Left forelimb (tissue), 1 donor: ENCODE data around the gene UST.
"Not testable (repeated sequence)": the region's sequence is repeated elsewhere in the genome, so short reads cannot be mapped to it uniquely, and the experiment has no call there.

Experiments used
- DNase-seq: peaks from one replicate; pipeline ENCODE4 v3.0.0-alpha.2; 2018; ENCODE audit warnings: low spot score

The UST gene

GRCh38 chr6:148836751-148837150, 89.9 kb downstream of the UST start:
- DNase-seq, result no peak

- DNase-seq, result no peak
Observed at GRCh38 chr6:148837941-148838340, 91.1 kb downstream of the UST start.

- DNase-seq, result no peak
Observed at GRCh38 chr6:148839044-148839443, 92.2 kb downstream of the UST start.

GRCh38 chr6:148840256-148840655, 93.4 kb downstream of the UST start:
- no peak for DNase-seq

- DNase-seq, result no peak
Observed at GRCh38 chr6:148842296-148843019, 95.6 kb downstream of the UST start.

GRCh38 chr6:148845464-148845863, 98.6 kb downstream of the UST start:
- no peak for DNase-seq

GRCh38 chr6:148846778-148847761, 100.2 kb downstream of the UST start:
- DNase-seq, result no peak

GRCh38 chr6:148848915-148849314, 102.1 kb downstream of the UST start:
- no peak for DNase-seq

GRCh38 chr6:148849449-148849848, 102.6 kb downstream of the UST start:
- DNase-seq, result not testable (repeated sequence)

- no peak for DNase-seq
Observed at GRCh38 chr6:148850964-148851363, 104.1 kb downstream of the UST start.

- DNase-seq, result no peak
Observed at GRCh38 chr6:148851683-148852556, 105.1 kb downstream of the UST start.

GRCh38 chr6:148852688-148853087, 105.9 kb downstream of the UST start:
- no peak for DNase-seq

- DNase-seq, result not testable (repeated sequence)
Observed at GRCh38 chr6:148853113-148853512, 106.3 kb downstream of the UST start.

GRCh38 chr6:148854096-148854495, 107.3 kb downstream of the UST start:
- no peak for DNase-seq

- no peak for DNase-seq
Observed at GRCh38 chr6:148854992-148855391, 108.2 kb downstream of the UST start.

GRCh38 chr6:148855744-148856143, 108.9 kb downstream of the UST start:
- DNase-seq, result no peak

GRCh38 chr6:148857798-148858390, 111.1 kb downstream of the UST start:
- no peak for DNase-seq

GRCh38 chr6:148864132-148864531, 117.3 kb downstream of the UST start:
- not testable (repeated sequence) for DNase-seq

GRCh38 chr6:148864941-148865340, 118.1 kb downstream of the UST start:
- no peak for DNase-seq

- no peak for DNase-seq
Observed at GRCh38 chr6:148866657-148867268, 119.9 kb downstream of the UST start.

- DNase-seq, result no peak
Observed at GRCh38 chr6:148867862-148868261, 121.0 kb downstream of the UST start.
